Esophagus squamous epithelium (tissue), 4 donors: Measurements from ENCODE around the gene LCE1A.

Experiments
- CTCF ChIP-seq, 6 experiments: fragments of 450-650 bp in 4 of 6; fragments of 200-600 bp in 2 of 6; sonication (generic) in 2 of 6; IDR thresholded peaks; one replicate each; pipeline ENCODE4 v1.5.1; 2016 to 2019; ENCODE audit warnings: antibody characterized with exemption in 6 of 6, mild to moderate bottlenecking in 4 of 6, moderate library complexity in 4 of 6
- POLR2A ChIP-seq, 4 donors: fragments of 450-650 bp; IDR thresholded peaks; one replicate each; pipeline ENCODE4 v1.6.1; 2017; ENCODE audit warnings: antibody characterized with exemption in 4 of 4, mild to moderate bottlenecking in 4 of 4, moderate library complexity in 3 of 4

DNA sequence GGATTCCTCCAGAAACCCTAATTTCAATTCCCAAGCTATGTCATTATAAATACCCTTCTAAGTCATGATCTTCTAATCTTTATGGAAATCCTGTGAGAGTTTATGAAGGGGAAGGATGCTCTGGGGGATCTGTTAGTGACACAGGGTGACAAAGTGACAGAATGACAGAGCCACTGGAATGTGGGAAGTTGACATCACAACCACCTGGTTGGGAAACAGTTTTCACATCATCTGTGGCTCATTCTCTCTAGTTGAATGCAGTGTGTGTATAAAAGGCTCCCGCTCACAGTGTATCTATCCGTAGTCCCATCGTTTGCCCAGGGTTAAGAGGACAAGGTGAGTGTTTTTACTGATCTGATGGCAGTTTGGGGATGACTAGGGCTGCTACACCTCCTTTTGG is 32.4 kb downstream of the LCE1A start, which contains the start of gene LCE7A:
- no peak for TF ChIP-seq CTCF (IDR thresholded peaks at IDR 0.05)
- TF ChIP-seq POLR2A (IDR thresholded peaks at IDR 0.05) = no peak
